HG03045 (cell line): ENCODE results near the gene CMTR1.
A peak's percentile ranks its signal among the peaks of the same experiment; 100 is the strongest.
"Not testable (repeated sequence)": the region's sequence is repeated elsewhere in the genome, so short reads cannot be mapped to it uniquely, and the experiment has no call there.

Source experiments
- ATAC-seq: cut with Tn5 transposase; IDR thresholded peaks from one replicate; pipeline ENCODE4 v1.9.1; 2021; ENCODE audit warnings: mild to moderate bottlenecking, moderate library complexity; ENCODE audit not compliant: unreplicated experiment

CMTR1 gene

GRCh38 chr6:37491171-37491829 is 58.3 kb downstream of the CMTR1 start:
- no peak for ATAC-seq

- ATAC-seq: no peak
These were observed 58.8 kb downstream of the CMTR1 start for GRCh38 chr6:37491830-37492208.

GRCh38 chr6:37492236-37492972 is 59.4 kb downstream of the CMTR1 start:
- no peak for ATAC-seq

GRCh38 chr6:37492991-37493660 is 60.1 kb downstream of the CMTR1 start:
- ATAC-seq: no peak

- no peak for ATAC-seq
These were observed 60.6 kb downstream of the CMTR1 start for GRCh38 chr6:37493661-37493995.

- ATAC-seq: no peak
These were observed 62.4 kb downstream of the CMTR1 start for GRCh38 chr6:37495244-37495934.

GRCh38 chr6:37496951-37497885 is 64.2 kb downstream of the CMTR1 start:
- no peak for ATAC-seq

- ATAC-seq: peak; percentile 85
These were observed 66.6 kb downstream of the CMTR1 start, which contains the start of gene CCDC167 for GRCh38 chr6:37499433-37500293. CCDC167 (minus strand) TSS chr6:37499893; CDS start chr6:37499863, 30 bp downstream.

- no peak for ATAC-seq
These were observed 67.2 kb downstream of the CMTR1 start for GRCh38 chr6:37500294-37500608.

GRCh38 chr6:37500904-37501303 is 67.9 kb downstream of the CMTR1 start:
- ATAC-seq: not testable (repeated sequence)

GRCh38 chr6:37501632-37502491 is 68.8 kb downstream of the CMTR1 start:
- no peak for ATAC-seq

GRCh38 chr6:37502703-37503291 is 69.8 kb downstream of the CMTR1 start:
- ATAC-seq: no peak

GRCh38 chr6:37503309-37503965 is 70.4 kb downstream of the CMTR1 start:
- no peak for ATAC-seq

GRCh38 chr6:37504024-37504423 is 71.0 kb downstream of the CMTR1 start:
- no peak for ATAC-seq

- ATAC-seq: no peak
These were observed 73.5 kb downstream of the CMTR1 start for GRCh38 chr6:37506479-37506878.

- ATAC-seq: no peak
These were observed 74.1 kb downstream of the CMTR1 start for GRCh38 chr6:37507077-37507476.

- ATAC-seq: no peak
These were observed 74.8 kb downstream of the CMTR1 start for GRCh38 chr6:37507690-37508421.
